CD4-positive, alpha-beta T cell treated with Interleukin-15 for 4 hours (primary cell): ENCODE data around the gene GPR156.

ENCODE experiments used
- DNase-seq: peaks from one replicate; pipeline ENCODE4 v3.0.0-alpha.2; 2020; ENCODE audit warnings: low spot score

The GPR156 gene

GRCh38 chr3:120125992-120126391 is 159.0 kb downstream of the GPR156 start:
- no peak for DNase-seq

DNA sequence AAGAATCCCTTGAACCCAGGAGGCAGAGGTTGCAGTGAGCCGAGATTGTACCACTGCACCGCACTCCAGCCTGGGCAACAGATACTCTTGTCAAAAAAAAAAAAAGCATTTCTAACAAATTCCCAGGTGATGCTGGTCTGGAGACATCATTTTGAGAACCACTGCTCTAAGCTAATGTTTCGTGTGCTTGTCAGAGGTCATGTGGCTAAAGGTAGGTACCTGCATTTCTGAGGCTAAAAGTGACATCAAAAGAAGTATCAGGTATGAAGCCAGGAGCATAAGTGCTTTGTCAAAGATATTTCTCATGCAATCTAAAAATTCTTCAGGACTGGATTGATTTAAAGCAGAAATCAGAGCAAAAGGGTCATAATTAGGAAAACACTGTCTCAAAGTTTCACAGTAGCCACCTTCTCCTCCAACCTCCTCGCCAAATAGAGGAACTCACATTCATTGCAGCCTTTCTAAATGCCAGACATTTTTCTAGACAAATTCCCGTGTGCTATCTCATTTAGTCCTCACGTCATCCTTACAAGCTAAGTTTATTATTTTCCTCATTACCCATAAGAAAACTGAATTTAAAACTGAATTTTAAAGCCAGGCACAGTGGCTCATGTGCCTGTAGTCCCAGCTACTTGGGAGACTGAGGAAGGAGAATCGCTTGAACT is 165.0 kb downstream of the GPR156 start:
- no peak for DNase-seq
